HG02981 (cell line): Measurements from ENCODE around the gene C19orf12.
A peak's percentile ranks its signal among the peaks of the same experiment; 100 is the strongest.

ENCODE experiments used
- ATAC-seq: cut with Tn5 transposase; IDR thresholded peaks from one replicate; pipeline ENCODE4 v1.9.1; 2021; ENCODE audit warnings: mild to moderate bottlenecking, moderate library complexity; ENCODE audit not compliant: unreplicated experiment

Gene C19orf12

DNA sequence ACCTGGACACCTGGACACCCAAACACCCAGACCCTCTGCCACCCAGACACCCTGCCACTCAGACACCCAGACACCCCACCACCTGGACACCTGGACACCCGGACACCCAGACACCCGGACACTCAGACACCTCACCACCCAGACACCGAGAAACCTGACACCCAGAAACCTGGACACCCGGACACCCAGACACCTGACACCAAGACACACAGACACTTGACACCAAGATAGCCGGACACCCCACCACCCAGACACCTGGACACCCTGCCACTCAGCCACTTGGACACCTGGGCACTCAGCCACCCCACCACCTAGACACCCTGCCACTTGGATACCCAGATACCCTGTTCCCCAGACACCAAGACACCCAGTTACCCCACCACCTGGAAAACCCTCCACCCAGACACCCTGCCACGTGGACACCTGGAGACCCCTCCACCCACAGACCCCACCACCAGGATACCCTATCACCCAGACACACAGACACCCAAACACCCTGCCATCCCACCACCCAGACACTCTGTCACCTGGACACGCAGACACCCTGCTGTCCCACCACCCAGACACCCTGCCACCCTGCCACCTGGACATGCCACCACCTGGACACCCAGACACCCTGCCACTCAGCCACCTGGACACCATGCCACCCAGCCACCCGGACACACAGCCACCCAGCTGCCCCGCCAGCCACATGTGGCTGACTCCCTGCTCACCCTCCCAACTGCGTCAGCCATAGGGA lies 17.4 kb downstream of the C19orf12 start:
- ATAC-seq: no peak

DNA sequence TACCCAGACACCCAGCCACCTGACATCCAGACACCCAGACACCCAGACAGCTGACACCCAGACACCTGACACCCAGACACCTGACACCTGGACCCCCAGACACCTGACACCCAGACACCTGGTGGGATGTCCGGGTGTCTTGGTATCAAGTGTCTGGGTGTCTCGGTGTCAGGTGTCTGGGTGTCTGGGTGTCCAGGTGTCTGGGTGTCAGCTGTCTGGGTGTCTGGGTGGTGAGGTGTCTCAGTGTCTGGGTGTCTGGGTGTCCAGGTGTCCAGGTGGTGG lies 18.6 kb downstream of the C19orf12 start:
- no peak for ATAC-seq

GRCh38 chr19:29695765-29696564 lies 19.1 kb downstream of the C19orf12 start:
- no peak for ATAC-seq

DNA sequence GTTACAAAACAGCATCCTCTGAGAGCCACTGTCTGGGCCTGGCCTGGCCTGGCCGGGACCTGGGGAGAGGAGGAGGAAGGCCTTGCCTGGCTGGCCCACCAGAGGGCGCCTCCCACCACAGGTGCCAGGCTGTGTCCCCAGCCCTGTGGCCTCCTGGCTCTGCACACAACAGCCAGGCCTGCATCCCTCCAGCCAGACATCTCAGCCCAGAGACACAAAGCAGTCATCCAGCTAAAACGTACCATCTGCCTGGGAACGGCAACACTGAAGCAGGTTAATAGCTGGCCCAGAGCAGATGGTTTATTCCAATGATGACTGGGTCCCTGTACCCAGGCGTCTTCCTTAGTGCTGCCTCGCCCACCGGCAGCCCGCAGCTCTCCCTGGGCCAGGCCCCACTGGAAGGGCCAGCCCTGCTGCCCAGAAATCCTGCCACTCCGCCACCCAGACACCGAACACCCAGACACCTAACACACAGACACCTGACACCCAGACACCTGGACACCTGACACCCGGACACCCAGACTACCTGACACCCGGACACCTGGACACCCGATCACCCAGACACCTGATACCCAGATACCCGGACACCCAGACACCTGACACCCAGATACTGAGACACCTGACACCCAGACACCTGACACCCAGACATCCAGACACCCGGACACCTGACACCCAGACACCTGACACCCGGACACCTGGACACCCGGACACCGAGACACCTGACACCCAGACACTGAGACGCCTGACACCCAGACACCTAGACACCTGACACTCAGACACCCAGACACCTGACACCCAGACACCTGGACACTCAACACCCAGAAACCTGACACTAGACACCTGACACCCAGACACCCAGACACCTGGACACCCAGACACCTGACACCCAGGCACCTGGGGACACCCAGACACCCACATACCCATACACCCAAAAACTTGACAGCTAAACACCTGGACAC lies 20.1 kb downstream of the C19orf12 start:
- ATAC-seq: peak; percentile 85

DNA sequence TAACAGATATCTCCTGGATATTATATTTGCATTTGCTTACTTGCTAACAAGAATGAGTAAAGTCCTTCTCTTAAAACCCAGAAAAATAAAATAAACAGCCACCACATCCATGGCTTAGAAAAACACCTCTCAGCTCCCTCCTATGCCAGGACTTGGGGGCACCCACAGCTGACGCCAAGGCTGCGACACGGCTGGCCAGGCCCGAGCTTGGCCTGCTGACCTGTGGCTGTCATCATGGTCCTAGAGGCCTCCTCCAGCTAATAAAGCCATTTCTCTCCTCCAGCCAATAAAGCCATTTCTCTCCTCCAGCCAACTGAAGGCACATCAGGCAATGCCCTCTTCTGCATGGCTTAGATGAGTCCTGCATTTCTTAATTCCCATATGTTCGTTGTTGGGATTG lies 20.9 kb downstream of the C19orf12 start:
- ATAC-seq: no peak

DNA sequence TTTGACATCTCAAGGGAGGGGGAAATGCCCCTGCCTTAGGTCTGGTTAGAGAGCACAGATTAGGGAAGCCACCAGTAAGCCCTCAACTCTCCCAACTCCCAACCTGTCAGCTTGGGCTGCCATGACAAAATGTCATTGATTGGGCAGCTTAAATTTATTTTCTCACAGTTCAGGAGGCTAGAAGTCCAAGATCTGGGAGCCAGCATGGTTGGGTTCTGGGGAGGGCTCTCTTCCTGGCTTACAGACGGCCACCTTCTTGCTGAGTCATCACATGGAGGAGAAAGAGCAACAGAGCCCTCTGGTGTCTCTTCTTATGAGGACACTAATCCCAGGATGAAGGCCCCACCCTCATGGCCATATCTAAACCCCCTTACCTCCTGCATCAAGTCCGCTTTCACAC lies 24.2 kb downstream of the C19orf12 start:
- ATAC-seq: no peak

DNA sequence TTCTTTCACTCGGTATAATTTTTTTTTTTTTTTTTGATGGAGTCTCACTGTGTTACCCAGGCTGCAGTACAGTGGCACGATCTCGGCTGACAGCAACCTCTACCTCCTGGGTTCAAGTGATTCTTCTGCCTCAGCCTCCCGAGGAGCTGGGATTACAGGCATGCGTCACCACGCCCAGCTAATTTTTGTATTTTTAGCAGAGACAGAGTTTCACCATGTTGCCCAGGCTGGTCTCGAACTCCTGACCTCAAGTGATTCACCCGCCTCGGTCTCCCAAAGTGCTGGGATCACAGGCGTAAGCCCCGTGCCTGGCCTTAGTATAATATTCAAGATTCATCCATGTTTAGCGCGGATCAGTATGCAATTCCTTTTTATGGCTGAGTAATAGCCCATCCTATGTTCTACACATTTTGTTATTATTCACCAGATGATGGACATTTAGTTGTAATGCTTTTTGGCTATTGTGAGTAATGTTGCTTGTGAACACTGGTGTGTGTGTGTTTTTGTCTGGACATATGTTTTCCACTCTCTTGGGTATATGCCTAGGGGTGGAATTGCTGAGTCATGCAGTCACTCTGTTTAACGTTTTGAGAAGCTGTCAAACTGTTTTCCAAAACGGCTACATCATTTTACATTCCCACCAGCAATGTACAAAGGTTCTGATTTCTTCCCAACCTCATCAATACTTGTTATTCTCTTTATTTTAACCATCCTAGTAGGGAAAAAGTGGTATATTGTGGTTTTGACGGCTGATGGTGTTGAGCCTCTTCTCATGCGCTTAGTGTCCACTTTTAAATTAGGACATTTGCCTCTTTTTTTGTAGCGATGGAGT lies 26.9 kb downstream of the C19orf12 start:
- no peak for ATAC-seq

DNA sequence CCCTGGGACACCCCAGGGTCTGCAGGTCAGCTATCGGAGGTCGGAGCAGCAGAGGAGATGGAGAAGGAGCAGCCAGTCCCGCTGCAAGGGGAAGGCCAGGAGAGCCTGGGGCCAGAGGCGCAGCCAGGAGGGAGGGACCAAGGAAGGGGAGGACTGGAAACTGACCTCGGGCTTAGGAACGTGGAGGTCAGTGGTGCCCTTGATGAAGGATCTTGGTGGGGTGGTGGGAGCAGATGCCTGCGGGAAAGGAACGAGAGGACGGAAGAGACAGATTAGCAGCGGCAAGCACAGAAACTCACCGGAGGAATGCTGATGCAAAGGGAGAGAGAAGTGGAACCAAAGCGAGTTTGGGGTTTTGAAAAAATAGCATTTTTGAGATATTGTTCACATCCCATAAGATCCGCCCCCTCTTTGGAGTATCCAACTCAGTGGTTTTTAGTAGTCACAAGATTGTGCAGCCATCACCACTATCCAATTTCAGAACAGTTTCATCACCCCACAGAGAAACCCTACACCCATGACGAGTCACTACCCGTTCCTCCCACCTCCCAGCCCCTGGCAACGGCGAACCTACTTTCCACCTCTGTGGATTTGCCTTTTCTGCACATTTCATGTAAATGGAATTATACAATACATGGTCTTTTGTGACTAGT lies 27.7 kb downstream of the C19orf12 start:
- no peak for ATAC-seq

DNA sequence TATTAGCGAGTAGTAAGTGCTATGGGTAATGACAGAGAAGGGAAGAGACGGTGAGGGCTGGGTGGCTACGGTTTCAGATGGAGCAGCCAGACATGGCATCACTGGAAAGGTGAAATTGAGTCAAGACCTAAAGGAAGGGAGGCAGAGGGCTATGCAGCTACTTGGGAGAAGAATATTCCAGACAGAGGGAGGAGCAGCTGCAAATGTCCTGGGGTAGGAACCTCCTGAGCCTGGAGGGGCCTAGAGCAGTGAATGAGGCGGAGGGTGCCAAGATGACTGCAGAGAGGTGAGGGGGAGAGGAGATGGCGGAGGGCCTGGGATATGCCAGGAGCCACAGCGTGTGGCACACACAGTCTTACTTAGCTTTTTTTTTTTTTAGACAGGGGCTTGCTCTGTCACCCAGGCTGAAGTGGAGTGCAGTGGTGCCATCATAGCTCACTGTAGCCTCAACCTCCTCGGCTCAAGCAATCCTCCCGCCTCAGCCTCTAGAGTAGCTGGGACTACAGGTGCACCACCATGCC lies 28.7 kb downstream of the C19orf12 start:
- ATAC-seq: no peak

GRCh38 chr19:29685326-29685725 lies 29.7 kb downstream of the C19orf12 start:
- no peak for ATAC-seq

GRCh38 chr19:29683009-29683408 lies 32.1 kb downstream of the C19orf12 start:
- ATAC-seq: no peak

DNA sequence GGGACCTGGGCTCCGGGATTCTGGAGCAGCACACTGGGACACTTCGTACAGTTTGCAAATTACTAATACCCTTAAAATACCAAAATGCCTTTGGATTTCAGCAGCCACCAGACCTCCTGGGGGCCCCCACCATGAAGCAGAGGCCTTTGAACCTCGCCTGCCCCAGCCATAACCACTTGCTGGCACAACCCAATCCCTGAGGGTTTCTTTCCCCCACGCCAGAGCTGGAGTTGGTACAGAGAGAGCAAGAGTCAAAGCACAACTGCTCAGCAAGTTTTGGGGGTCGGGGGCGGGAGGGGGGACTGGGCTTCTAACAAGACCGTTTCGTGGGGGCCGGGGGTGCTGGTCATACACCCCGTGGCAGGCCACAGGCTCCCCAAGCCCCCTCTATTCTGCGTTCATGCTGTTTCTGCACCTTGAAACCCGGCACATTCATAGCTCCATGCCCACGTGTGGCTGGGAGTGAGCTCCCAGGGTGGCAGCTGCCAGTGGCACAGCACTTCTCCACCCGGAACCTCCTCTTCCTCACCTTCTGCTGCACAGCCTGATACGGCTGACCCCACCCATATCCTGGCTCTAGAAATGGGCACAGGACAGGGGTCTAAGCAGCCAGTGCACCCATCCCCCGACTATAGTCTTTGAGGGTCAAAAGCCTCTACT lies 32.7 kb downstream of the C19orf12 start:
- no peak for ATAC-seq

DNA sequence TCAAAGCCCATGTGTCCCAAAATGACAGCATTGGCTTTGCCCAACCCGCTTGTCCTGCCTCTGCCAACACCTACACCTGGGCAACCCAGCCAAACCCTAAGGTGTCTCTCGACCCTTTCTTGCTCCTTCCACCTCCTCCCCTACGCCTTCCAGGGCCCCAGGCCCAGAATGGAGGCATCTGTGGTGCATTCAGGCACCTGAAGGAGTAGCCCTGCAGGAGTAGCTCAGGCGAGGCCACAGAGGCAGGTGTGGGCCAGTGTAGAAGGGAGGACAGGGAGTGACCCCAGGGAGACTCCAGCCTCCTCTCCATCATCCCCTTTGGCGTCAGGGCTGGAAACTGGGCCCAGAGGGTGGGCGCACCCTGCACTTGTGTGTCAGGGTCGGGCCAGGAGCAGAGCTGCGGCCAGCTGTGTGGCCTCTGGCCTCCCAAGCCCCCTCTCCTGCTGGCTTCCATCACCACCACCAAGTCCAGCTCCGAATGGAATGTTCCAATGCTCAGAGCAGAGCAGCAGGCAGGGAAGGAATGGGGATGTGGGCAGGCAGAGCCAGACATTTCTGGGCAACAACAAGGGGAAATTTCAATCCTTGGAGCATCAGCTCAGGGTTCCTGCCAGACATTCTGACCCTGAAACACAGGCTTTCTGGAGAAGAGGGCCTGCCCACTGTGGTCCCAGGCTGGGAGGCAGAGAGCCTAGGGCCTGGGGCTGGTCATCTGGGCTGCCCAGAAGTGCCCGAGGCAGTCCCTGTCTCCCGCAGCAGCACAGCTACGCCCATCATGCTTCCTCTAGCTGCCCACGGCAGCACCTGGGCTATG lies 33.4 kb downstream of the C19orf12 start:
- ATAC-seq: no peak

GRCh38 chr19:29680937-29681336 lies 34.1 kb downstream of the C19orf12 start:
- ATAC-seq: no peak

DNA sequence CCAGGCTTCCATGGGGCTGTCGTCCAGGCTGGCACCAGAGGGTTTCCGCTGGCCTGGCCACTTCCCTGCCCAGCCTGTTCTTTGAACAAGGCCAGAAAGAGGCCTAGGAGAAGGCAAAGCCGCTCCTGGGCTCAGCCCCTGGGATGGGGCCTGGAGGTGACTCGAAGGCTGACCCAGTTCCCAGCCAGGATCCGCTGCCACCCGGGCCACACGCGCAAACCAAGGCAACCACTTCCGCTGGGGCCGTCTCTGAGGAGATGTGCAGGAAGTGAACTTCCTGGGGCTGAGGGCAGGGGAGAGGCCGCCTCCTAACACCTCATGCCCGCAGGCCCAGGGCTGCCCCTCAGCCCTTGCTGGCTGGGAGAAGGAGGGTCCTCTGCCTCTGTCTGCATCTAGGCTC lies 34.6 kb downstream of the C19orf12 start:
- ATAC-seq: peak; percentile 62

DNA sequence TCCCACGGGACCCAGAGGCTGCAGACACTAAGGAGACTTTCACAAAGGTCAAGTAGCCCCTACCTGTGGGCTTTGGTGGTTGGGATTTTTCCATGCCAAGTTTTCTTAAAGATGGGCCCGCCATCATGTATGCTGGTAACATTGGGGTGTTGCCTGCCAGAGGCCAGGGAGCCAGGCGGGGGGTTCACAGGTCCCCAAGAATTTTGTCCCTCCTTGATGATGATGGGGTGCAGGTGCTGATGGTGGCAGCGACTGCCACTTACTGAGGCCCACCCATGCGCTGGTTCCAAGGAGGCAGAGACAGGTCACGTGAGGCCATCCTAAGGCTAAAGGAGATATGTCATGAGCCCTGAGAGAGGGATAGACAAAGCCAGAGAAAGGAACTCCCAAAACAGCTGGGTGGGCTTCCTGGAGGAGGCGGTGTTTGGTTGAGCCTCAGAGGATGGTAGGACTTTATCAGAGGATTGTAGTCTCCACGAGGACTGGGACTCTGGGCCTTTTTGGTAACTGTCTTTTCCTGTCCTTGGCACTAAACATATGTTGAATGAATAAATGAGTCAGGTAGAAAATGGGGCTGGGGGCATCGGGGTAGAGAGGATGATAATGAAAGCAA lies 35.4 kb downstream of the C19orf12 start:
- ATAC-seq: no peak

- ATAC-seq: no peak
These were observed 36.5 kb downstream of the C19orf12 start for GRCh38 chr19:29678484-29679106.
